Suppressor macrophage treated with lipopolysaccharide for 4 hours (primary cell): ENCODE measurements around the gene POMT2.
"Not testable (repeated sequence)": the region's sequence is repeated elsewhere in the genome, so short reads cannot be mapped to it uniquely, and the experiment has no call there.

Source experiments
- DNase-seq: peaks from one replicate; pipeline ENCODE4 v3.0.0-alpha.2; 2020

Gene POMT2

GRCh38 chr14:77290705-77291104 is 30.0 kb downstream of the POMT2 start:
- DNase-seq = no peak

GRCh38 chr14:77286576-77286975 is 34.1 kb downstream of the POMT2 start:
- no peak for DNase-seq

- DNase-seq = no peak
Measured at GRCh38 chr14:77284466-77284865, 36.2 kb downstream of the POMT2 start.

- no peak for DNase-seq
Measured at GRCh38 chr14:77284066-77284465, 36.6 kb downstream of the POMT2 start.

GRCh38 chr14:77281852-77282410 is 38.8 kb downstream of the POMT2 start:
- no peak for DNase-seq

GRCh38 chr14:77280921-77281320 is 39.8 kb downstream of the POMT2 start:
- not testable (repeated sequence) for DNase-seq

GRCh38 chr14:77279719-77280118 is 41.0 kb downstream of the POMT2 start:
- DNase-seq = no peak

- no peak for DNase-seq
Measured at GRCh38 chr14:77278461-77279230, 42.0 kb downstream of the POMT2 start.

- DNase-seq = no peak
Measured at GRCh38 chr14:77276959-77277358, 43.7 kb downstream of the POMT2 start.

GRCh38 chr14:77276295-77276935 is 44.3 kb downstream of the POMT2 start:
- DNase-seq = no peak

- no peak for DNase-seq
Measured at GRCh38 chr14:77275601-77276017, 45.1 kb downstream of the POMT2 start.

GRCh38 chr14:77275041-77275580 is 45.6 kb downstream of the POMT2 start:
- DNase-seq = no peak

- DNase-seq = no peak
Measured at GRCh38 chr14:77273796-77274195, 46.9 kb downstream of the POMT2 start.

- DNase-seq = no peak
Measured at GRCh38 chr14:77272261-77272660, 48.4 kb downstream of the POMT2 start.

- no peak for DNase-seq
Measured at GRCh38 chr14:77271113-77271710, 49.5 kb downstream of the POMT2 start, which contains the start of gene NGB. TSS of gene NGB (minus strand) at chr14:77271206. CDS start at chr14:77270937, 269 bp downstream.

GRCh38 chr14:77270361-77271112 is 50.1 kb downstream of the POMT2 start:
- no peak for DNase-seq

- no peak for DNase-seq
Measured at GRCh38 chr14:77268989-77269600, 51.6 kb downstream of the POMT2 start.

- DNase-seq = no peak
Measured at GRCh38 chr14:77267937-77268699, 52.6 kb downstream of the POMT2 start.

- DNase-seq = no peak
Measured at GRCh38 chr14:77266336-77266735, 54.3 kb downstream of the POMT2 start.

GRCh38 chr14:77265561-77266335 is 54.9 kb downstream of the POMT2 start:
- DNase-seq = no peak

GRCh38 chr14:77265187-77265515 is 55.5 kb downstream of the POMT2 start:
- no peak for DNase-seq
